Prostate gland (tissue), 2 donors: Measurements from ENCODE around the gene KCNK13. TPM values are rescaled to one million over a fixed set of nuclear protein-coding genes. Genes with fewer than 3 reads are reported as not detected.
"Not testable (repeated sequence)": the region's sequence is repeated elsewhere in the genome, so short reads cannot be mapped to it uniquely, and the experiment has no call there.

ENCODE experiments used
- DNase-seq: peaks from one replicate; pipeline ENCODE4 v3.0.0-alpha.2; 2019; ENCODE audit warnings: low spot score
- H3K27ac ChIP-seq, 2 donors: fragments of 200-600 bp; sonication (generic); 2 replicates each; pipeline ENCODE4 v1.5.1; 2017 to 2019
- H3K27me3 ChIP-seq: fragments of 200-600 bp; sonication (generic); replicated peaks from 2 replicates; pipeline ENCODE4 v1.5.1; 2019; ENCODE audit not compliant: insufficient read depth
- H3K36me3 ChIP-seq, 2 donors: fragments of 200-600 bp; sonication (generic); 1 replicate in 1 of 2; 2 replicates in 1 of 2; pipeline versions ENCODE4 v1.5.1 to v1.8.1; 2017 to 2019
- H3K4me1 ChIP-seq: fragments of 200-600 bp; sonication (generic); replicated peaks from 2 replicates; pipeline ENCODE4 v1.5.1; 2019
- H3K4me3 ChIP-seq, 2 donors: fragments of 200-600 bp; sonication (generic); 2 replicates each; pipeline ENCODE4 v1.5.1; 2017 to 2019
- H3K9me3 ChIP-seq: fragments of 200-600 bp; sonication (generic); 2 replicates; pipeline ENCODE4 v1.5.1; 2017
- CTCF ChIP-seq, 4 experiments: fragments of 200-600 bp in 2 of 4; fragments of 450-650 bp in 2 of 4; sonication (generic) in 2 of 4; IDR thresholded peaks; 1 replicate in 3 of 4; 2 replicates in 1 of 4; pipeline ENCODE4 v1.5.1; 2016 to 2019; ENCODE audit warnings: antibody characterized with exemption in 4 of 4, mild to moderate bottlenecking in 2 of 4, moderate library complexity in 2 of 4
- POLR2A ChIP-seq: fragments of 450-650 bp; IDR thresholded peaks from one replicate; pipeline ENCODE4 v1.6.1; 2016; ENCODE audit warnings: antibody characterized with exemption, mild to moderate bottlenecking
- POLR2AphosphoS5 ChIP-seq: sonication (generic); formaldehyde crosslinking; IDR thresholded peaks from one replicate; pipeline ENCODE4 v1.6.1; 2017; ENCODE audit warnings: antibody characterized with exemption
- WGBS: methylation state at CpG from one replicate; pipeline ENCODE4 v1.1.5; 2018; 5-methylcytosine and 5-hydroxymethylcytosine counted together
- intact Hi-C: fragments of 100-400 bp; cut with DNase I; formaldehyde crosslinking; loops from one replicate; pipeline ENCODE4 v1.14.2; 2022
- total RNA-seq, 2 donors: library from RNA; depleted of rRNA; stranded (reverse); fragments of >200 nt; gene quantifications; one replicate each; pipeline ENCODE4 v1.1.0, GENCODE V29; 2016

The KCNK13 gene
- total RNA-seq, 2 donors from 2014 or later = 0.09 to 36.8 TPM

- TF ChIP-seq POLR2A = no peak
- TF ChIP-seq CTCF (IDR thresholded peaks at IDR 0.05) = no peak
- TF ChIP-seq POLR2AphosphoS5 = no peak
- Histone ChIP-seq H3K36me3 (no peaks in the 10 kb centered on the region), H3K9me3 (no peaks in the 10 kb centered on the region), H3K4me3 (no peak overlapping the region), H3K27me3 (no peaks in the 10 kb centered on the region), H3K27ac (no peak overlapping the region), H3K4me1 (no peaks in the 10 kb centered on the region)
- 81% methylated on average over 6 of the region's 6 CpGs for WGBS
- intact Hi-C loops = no loop called here
- no peak for DNase-seq
These were observed 10.6 kb downstream of the KCNK13 start for GRCh38 chr14:90072350-90072749.

- Histone ChIP-seq H3K27ac (no peak overlapping the region), H3K9me3 (no peaks in the 10 kb centered on the region), H3K36me3 (no peaks in the 10 kb centered on the region), H3K4me3 (no peak overlapping the region), H3K4me1 (no peaks in the 10 kb centered on the region), H3K27me3 (no peaks in the 10 kb centered on the region)
- WGBS = 85% methylated on average over 2 of the region's 2 CpGs
- intact Hi-C loops = no loop called here
- no peak for DNase-seq
- no peak for TF ChIP-seq POLR2AphosphoS5
- TF ChIP-seq POLR2A = no peak
- no peak for TF ChIP-seq CTCF (IDR thresholded peaks at IDR 0.05)
These were observed 17.8 kb downstream of the KCNK13 start for GRCh38 chr14:90079576-90079975.

GRCh38 chr14:90087433-90087832 is 25.6 kb downstream of the KCNK13 start:
- Histone ChIP-seq H3K9me3 (no peaks in the 10 kb centered on the region), H3K27ac (no peak overlapping the region), H3K27me3 (no peaks in the 10 kb centered on the region), H3K36me3 (no peaks in the 10 kb centered on the region), H3K4me1 (no peaks in the 10 kb centered on the region), H3K4me3 (no peak overlapping the region)
- WGBS = 83% methylated on average over 6 of the region's 6 CpGs
- no peak for TF ChIP-seq CTCF (IDR thresholded peaks at IDR 0.05)
- no peak for TF ChIP-seq POLR2A
- TF ChIP-seq POLR2AphosphoS5 = no peak
- DNase-seq = no peak
- intact Hi-C loops = no loop called here

- H3K4me1 ChIP-seq = no peaks in the 10 kb centered on the region
- TF ChIP-seq CTCF (IDR thresholded peaks at IDR 0.05) (no peak), POLR2AphosphoS5 (no peak), POLR2A (no peak)
- H3K4me3 ChIP-seq = no peak overlapping the region
- intact Hi-C loops = no loop called here
- no peaks in the 10 kb centered on the region for H3K27me3 ChIP-seq
- DNase-seq = no peak
- no peaks in the 10 kb centered on the region for H3K36me3 ChIP-seq
- H3K27ac ChIP-seq = no peak overlapping the region
- 67% methylated on average over 2 of the region's 2 CpGs for WGBS
- H3K9me3 ChIP-seq = no peaks in the 10 kb centered on the region
These were observed 26.4 kb downstream of the KCNK13 start for GRCh38 chr14:90088176-90088575.

GRCh38 chr14:90089486-90089885 is 27.7 kb downstream of the KCNK13 start:
- DNase-seq, H3K4me1 ChIP-seq, H3K36me3 ChIP-seq, intact Hi-C loops, H3K27ac ChIP-seq, H3K9me3 ChIP-seq, H3K27me3 ChIP-seq, H3K4me3 ChIP-seq: not testable (repeated sequence)
- 61% methylated on average over 6 of the region's 6 CpGs for WGBS

- Histone ChIP-seq H3K27ac (no peak overlapping the region), H3K9me3 (no peaks in the 10 kb centered on the region), H3K36me3 (no peaks in the 10 kb centered on the region), H3K27me3 (no peaks in the 10 kb centered on the region), H3K4me3 (no peak overlapping the region), H3K4me1 (no peaks in the 10 kb centered on the region)
- no peak for DNase-seq
- no peak for TF ChIP-seq CTCF (IDR thresholded peaks at IDR 0.05)
- TF ChIP-seq POLR2A = no peak
- no peak for TF ChIP-seq POLR2AphosphoS5
- intact Hi-C loops = no loop called here
- WGBS = 21% methylated on average over 1 of the region's 1 CpG
These were observed 29.6 kb downstream of the KCNK13 start for GRCh38 chr14:90091393-90091792.
